NT2/D1 (cell line): ENCODE results near the gene CACNA2D3.

Experiments used
- SUZ12 ChIP-seq: IDR thresholded peaks from 2 replicates; pipeline ENCODE4 v1.6.1; 2011; ENCODE audit not compliant: insufficient read length, insufficient read depth; ENCODE audit errors: extremely low read depth
- ZNF274 ChIP-seq: IDR thresholded peaks from 2 replicates; pipeline ENCODE4 v1.6.1; 2011; ENCODE audit warnings: mild to moderate bottlenecking, low read depth, low read length

DNA sequence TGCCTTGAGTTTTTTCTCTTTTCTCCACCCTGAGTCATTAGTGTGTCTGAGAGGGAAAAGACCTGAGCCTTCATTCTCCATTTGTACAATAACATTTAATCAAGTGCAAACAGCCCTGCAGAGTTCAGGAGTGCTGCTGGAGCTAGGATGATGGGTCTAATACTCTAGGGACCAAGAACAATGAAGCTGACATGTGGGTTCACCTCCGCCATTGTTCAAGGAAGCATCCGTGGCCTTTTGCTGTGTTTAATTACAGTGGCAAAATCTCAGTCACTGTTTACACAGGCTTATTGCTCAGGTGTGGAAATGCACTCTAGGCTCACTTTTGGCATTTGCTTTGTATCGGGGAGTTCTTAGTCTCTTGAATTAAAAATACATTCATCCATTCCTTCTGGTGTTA is 545.9 kb downstream of the CACNA2D3 start:
- TF ChIP-seq ZNF274 (no peak), SUZ12 (no peak)
